DMS153 treated with DMSO at 0.1 percent for 48 hours (cell line): ENCODE results near the gene ZNF286A.
"Not testable (repeated sequence)": the region's sequence is repeated elsewhere in the genome, so short reads cannot be mapped to it uniquely, and the experiment has no call there.

Experiments used
- DNase-seq: peaks from one replicate; lab custom pipeline; 2025; ENCODE audit not compliant: unreplicated experiment; lab: John Stamatoyannopoulos, UW

The ZNF286A gene

GRCh38 chr17:15768865-15769533 is 69.4 kb downstream of the ZNF286A start:
- DNase-seq: not testable (repeated sequence)
